Prostate gland (tissue), 2 donors: ENCODE measurements around the gene ZNF862. TPM values are rescaled to one million over a fixed set of nuclear protein-coding genes. Genes with fewer than 3 reads are reported as not detected.

Experiments used
- DNase-seq: peaks from one replicate; pipeline ENCODE4 v3.0.0-alpha.2; 2019; ENCODE audit warnings: low spot score
- H3K27ac ChIP-seq, 2 donors: fragments of 200-600 bp; sonication (generic); 2 replicates each; pipeline ENCODE4 v1.5.1; 2017 to 2019
- H3K27me3 ChIP-seq: fragments of 200-600 bp; sonication (generic); replicated peaks from 2 replicates; pipeline ENCODE4 v1.5.1; 2019; ENCODE audit not compliant: insufficient read depth
- H3K36me3 ChIP-seq, 2 donors: fragments of 200-600 bp; sonication (generic); 1 replicate in 1 of 2; 2 replicates in 1 of 2; pipeline versions ENCODE4 v1.5.1 to v1.8.1; 2017 to 2019
- H3K4me1 ChIP-seq: fragments of 200-600 bp; sonication (generic); replicated peaks from 2 replicates; pipeline ENCODE4 v1.5.1; 2019
- H3K4me3 ChIP-seq, 2 donors: fragments of 200-600 bp; sonication (generic); 2 replicates each; pipeline ENCODE4 v1.5.1; 2017 to 2019
- H3K9me3 ChIP-seq: fragments of 200-600 bp; sonication (generic); 2 replicates; pipeline ENCODE4 v1.5.1; 2017
- CTCF ChIP-seq, 4 experiments: fragments of 200-600 bp in 2 of 4; fragments of 450-650 bp in 2 of 4; sonication (generic) in 2 of 4; IDR thresholded peaks; 1 replicate in 3 of 4; 2 replicates in 1 of 4; pipeline ENCODE4 v1.5.1; 2016 to 2019; ENCODE audit warnings: antibody characterized with exemption in 4 of 4, mild to moderate bottlenecking in 2 of 4, moderate library complexity in 2 of 4
- POLR2A ChIP-seq: fragments of 450-650 bp; IDR thresholded peaks from one replicate; pipeline ENCODE4 v1.6.1; 2016; ENCODE audit warnings: antibody characterized with exemption, mild to moderate bottlenecking
- POLR2AphosphoS5 ChIP-seq: sonication (generic); formaldehyde crosslinking; IDR thresholded peaks from one replicate; pipeline ENCODE4 v1.6.1; 2017; ENCODE audit warnings: antibody characterized with exemption
- WGBS: methylation state at CpG from one replicate; pipeline ENCODE4 v1.1.5; 2018; 5-methylcytosine and 5-hydroxymethylcytosine counted together
- intact Hi-C: fragments of 100-400 bp; cut with DNase I; formaldehyde crosslinking; loops from one replicate; pipeline ENCODE4 v1.14.2; 2022
- total RNA-seq, 2 donors: library from RNA; depleted of rRNA; stranded (reverse); fragments of >200 nt; gene quantifications; one replicate each; pipeline ENCODE4 v1.1.0, GENCODE V29; 2016

ZNF862 gene
- total RNA-seq, 2 donors from 2014 or later: 19.8 to 25.4 TPM

DNA sequence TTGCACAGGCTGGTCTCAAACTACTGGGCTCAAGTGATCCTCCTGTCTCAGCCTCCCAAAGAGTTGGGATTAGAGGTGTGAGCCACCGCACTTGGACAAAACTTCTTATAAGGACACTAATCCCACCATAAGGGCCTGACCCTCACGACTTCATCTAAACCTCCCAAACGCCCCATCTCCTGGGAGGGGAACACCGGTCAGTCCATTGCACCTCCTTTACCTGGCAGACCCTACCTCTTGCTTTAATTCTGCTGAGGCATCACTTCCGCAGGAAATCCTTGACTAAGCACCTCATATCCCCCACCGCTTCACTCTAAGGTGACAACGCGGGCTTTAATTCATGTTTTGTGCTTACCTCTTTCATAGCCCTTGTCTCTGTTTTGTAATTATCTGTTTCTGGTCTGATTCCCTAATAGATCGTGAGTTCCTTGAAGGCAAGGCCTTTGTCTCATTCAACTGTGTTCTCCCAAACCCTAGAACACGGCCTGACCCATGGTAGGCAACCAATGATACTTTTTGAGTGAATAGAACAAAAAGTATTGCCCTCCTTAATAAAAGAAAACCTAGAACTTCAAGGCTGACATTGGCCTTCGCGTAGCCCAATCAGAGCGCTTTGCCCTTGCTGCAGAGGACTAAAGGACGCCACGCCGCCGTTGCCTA is 481 bp upstream of the ZNF862 start:
- DNase-seq: no peak
- Histone ChIP-seq H3K36me3 (no peaks in the 10 kb centered on the region), H3K4me3 (peak overlapping the region; percentile 87 to 95), H3K9me3 (no peaks in the 10 kb centered on the region), H3K4me1 (no peaks in the 10 kb centered on the region), H3K27ac (no peak overlapping the region), H3K27me3 (no peaks in the 10 kb centered on the region)
- TF ChIP-seq POLR2AphosphoS5: no peak
- TF ChIP-seq POLR2A: no peak
- no peak for TF ChIP-seq CTCF (IDR thresholded peaks at IDR 0.05)
- 35% methylated on average over 17 of the region's 17 CpGs for WGBS
- intact Hi-C loops: loop anchor here (2.0 to 10.0 kb wide), 3 partner anchors 35 to 557 kb away; partner anchors contain the start of genes ATP6V0E2 and ZNF467

DNA sequence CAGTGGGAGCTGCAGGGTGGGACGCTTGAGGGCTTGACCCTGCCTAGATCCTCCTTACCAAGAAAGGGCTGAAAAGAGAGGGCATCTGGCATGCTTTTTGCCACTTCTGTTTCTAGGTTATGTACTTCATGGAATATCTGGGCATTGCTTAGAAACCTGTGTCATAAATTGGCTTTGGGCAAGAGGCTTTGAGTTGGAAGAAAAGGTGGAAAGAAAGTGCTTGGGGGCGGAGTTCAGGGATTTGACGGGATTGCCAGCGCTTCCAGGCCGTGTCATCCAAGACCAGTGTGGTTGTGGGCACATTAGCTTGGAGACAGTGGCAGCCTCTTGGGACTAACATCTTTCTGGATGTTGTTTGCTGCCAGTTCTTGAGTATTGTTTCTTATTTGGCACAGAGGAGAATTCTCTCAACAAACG is 825 bp downstream of the ZNF862 start:
- DNase-seq: no peak
- H3K4me1 ChIP-seq: no peaks in the 10 kb centered on the region
- intact Hi-C loops: loop anchor here (2.0 to 10.0 kb wide), 3 partner anchors 34 to 556 kb away; partner anchors contain the start of genes ATP6V0E2 and ZNF467
- no peaks in the 10 kb centered on the region for H3K27me3 ChIP-seq
- no peaks in the 10 kb centered on the region for H3K36me3 ChIP-seq
- WGBS: 9% methylated on average over 6 of the region's 6 CpGs
- TF ChIP-seq POLR2A (no peak), POLR2AphosphoS5 (no peak), CTCF (IDR thresholded peaks at IDR 0.05) (no peak)
- no peaks in the 10 kb centered on the region for H3K9me3 ChIP-seq
- H3K4me3 ChIP-seq: peak overlapping the region; percentile 87 to 95
- peak overlapping the region; percentile 89 to 92 for H3K27ac ChIP-seq

- no peak for DNase-seq
- no peaks in the 10 kb centered on the region for H3K9me3 ChIP-seq
- H3K4me1 ChIP-seq: no peaks in the 10 kb centered on the region
- H3K4me3 ChIP-seq: no peak overlapping the region
- intact Hi-C loops: loop anchor here (2.0 to 10.0 kb wide), 3 partner anchors 33 to 555 kb away; partner anchors contain the start of genes ATP6V0E2 and ZNF467
- H3K36me3 ChIP-seq: no peaks in the 10 kb centered on the region
- 97% methylated on average over 5 of the region's 5 CpGs for WGBS
- H3K27me3 ChIP-seq: no peaks in the 10 kb centered on the region
- TF ChIP-seq CTCF (IDR thresholded peaks at IDR 0.05) (no peak), POLR2A (no peak), POLR2AphosphoS5 (no peak)
- no peak overlapping the region for H3K27ac ChIP-seq
These were observed 1.8 kb downstream of the ZNF862 start for GRCh38 chr7:149839933-149840332.

DNA sequence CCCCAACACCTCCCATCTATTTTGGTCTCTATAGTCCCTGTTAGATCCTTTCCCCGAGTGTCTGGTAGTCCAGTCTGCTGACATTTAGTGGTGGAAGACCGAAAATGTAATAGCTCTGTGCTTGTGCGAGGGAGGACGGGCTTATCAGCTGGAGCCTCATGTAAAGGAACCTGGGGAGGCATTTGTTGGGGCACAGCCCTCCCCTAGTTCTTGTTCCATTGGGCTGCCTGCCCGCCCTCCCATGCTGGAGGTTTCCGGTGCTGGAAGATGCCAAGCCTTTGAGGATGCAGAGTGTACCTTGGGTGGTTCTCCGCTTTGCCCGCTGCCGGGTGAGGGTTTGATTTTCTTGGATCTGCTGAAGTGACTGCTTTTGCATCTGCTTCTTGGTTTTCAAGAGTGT is 5.4 kb downstream of the ZNF862 start:
- WGBS: 87% methylated on average over 9 of the region's 9 CpGs
- no peak overlapping the region for H3K4me3 ChIP-seq
- no peak overlapping the region for H3K27ac ChIP-seq
- no peak for DNase-seq
- TF ChIP-seq POLR2A (no peak), CTCF (IDR thresholded peaks at IDR 0.05) (no peak), POLR2AphosphoS5 (no peak)
- H3K36me3 ChIP-seq: no peaks in the 10 kb centered on the region
- intact Hi-C loops: no loop called here
- no peaks in the 10 kb centered on the region for H3K4me1 ChIP-seq
- no peaks in the 10 kb centered on the region for H3K9me3 ChIP-seq
- no peaks in the 10 kb centered on the region for H3K27me3 ChIP-seq

DNA sequence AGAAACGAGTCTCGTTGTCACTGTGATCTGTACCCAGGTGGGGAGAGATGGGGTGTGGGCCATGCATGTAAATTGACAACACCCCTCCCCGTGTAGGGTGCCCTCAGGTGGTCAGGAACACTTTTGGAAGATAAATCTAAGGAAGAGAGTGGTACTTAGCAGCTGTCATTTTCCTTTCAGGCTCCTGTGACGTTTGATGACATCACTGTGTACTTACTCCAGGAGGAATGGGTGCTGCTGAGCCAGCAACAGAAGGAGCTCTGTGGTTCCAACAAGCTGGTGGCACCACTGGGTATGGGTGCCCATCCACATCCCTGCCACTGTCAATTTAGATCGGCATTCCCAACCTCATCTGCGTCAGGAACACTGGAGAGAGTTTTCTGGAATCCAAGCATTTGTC is 6.3 kb downstream of the ZNF862 start:
- H3K9me3 ChIP-seq: no peaks in the 10 kb centered on the region
- WGBS: 37% methylated on average over 6 of the region's 6 CpGs
- TF ChIP-seq POLR2AphosphoS5: no peak
- TF ChIP-seq CTCF (IDR thresholded peaks at IDR 0.05): no peak
- no peak for TF ChIP-seq POLR2A
- no peaks in the 10 kb centered on the region for H3K27me3 ChIP-seq
- no peaks in the 10 kb centered on the region for H3K4me1 ChIP-seq
- no peak overlapping the region for H3K27ac ChIP-seq
- no peak overlapping the region for H3K4me3 ChIP-seq
- DNase-seq: no peak
- intact Hi-C loops: no loop called here
- H3K36me3 ChIP-seq: no peaks in the 10 kb centered on the region
